ENCODE measurements around the gene POLR3K.
"Not testable (repeated sequence)": the region's sequence is repeated elsewhere in the genome, so short reads cannot be mapped to it uniquely, and the experiment has no call there.

POLR3K gene

GRCh38 chr16:42069-42457 lies 11.3 kb downstream of the POLR3K start:
- Histone ChIP-seq H3K4me3 (ENCODE audit: insufficient read depth, low read depth, low read length) (no peak overlapping the region), H3K27ac (ENCODE audit: insufficient read depth, low read depth, low read length, poor library complexity, severe bottlenecking) (no peak overlapping the region), H3K4me1 (ENCODE audit: control insufficient read depth, insufficient read depth, low read length) (no peaks in the 10 kb centered on the region), H3K27me3 (ENCODE audit: control insufficient read depth, insufficient read depth, low read length, poor library complexity, severe bottlenecking) (no peaks in the 10 kb centered on the region), H3K9me3 (ENCODE audit: control insufficient read depth, low read length) (no peaks in the 10 kb centered on the region), H3K36me3 (ENCODE audit: control insufficient read depth, insufficient read depth, low read length) (peaks cover 28% of the 10 kb centered on the region)
- 91% methylated on average over 11 of the region's 11 CpGs for WGBS, 2 experiments

- Histone ChIP-seq H3K9me3 (ENCODE audit: control insufficient read depth, low read length) (no peaks in the 10 kb centered on the region), H3K4me1 (ENCODE audit: control insufficient read depth, insufficient read depth, low read length) (no peaks in the 10 kb centered on the region), H3K27ac (ENCODE audit: insufficient read depth, low read depth, low read length, poor library complexity, severe bottlenecking) (no peak overlapping the region), H3K36me3 (ENCODE audit: control insufficient read depth, insufficient read depth, low read length) (peaks cover 26% of the 10 kb centered on the region), H3K27me3 (ENCODE audit: control insufficient read depth, insufficient read depth, low read length, poor library complexity, severe bottlenecking) (no peaks in the 10 kb centered on the region), H3K4me3 (ENCODE audit: insufficient read depth, low read depth, low read length) (no peak overlapping the region)
- WGBS, 2 experiments, result 96 to 97% methylated on average over 22 of the region's 22 CpGs
Measured at GRCh38 chr16:41439-42068, 11.9 kb downstream of the POLR3K start.

GRCh38 chr16:38941-39892 lies 14.2 kb downstream of the POLR3K start:
- Histone ChIP-seq H3K4me3 (ENCODE audit: insufficient read depth, low read depth, low read length) (no peak overlapping the region), H3K9me3 (ENCODE audit: control insufficient read depth, low read length) (no peaks in the 10 kb centered on the region), H3K36me3 (ENCODE audit: control insufficient read depth, insufficient read depth, low read length) (peaks cover 22% of the 10 kb centered on the region), H3K27ac (ENCODE audit: insufficient read depth, low read depth, low read length, poor library complexity, severe bottlenecking) (no peak overlapping the region), H3K27me3 (ENCODE audit: control insufficient read depth, insufficient read depth, low read length, poor library complexity, severe bottlenecking) (no peaks in the 10 kb centered on the region), H3K4me1 (ENCODE audit: control insufficient read depth, insufficient read depth, low read length) (no peaks in the 10 kb centered on the region)
- WGBS, 2 experiments, result 88 to 90% methylated on average over 12 of the region's 13 CpGs

DNA sequence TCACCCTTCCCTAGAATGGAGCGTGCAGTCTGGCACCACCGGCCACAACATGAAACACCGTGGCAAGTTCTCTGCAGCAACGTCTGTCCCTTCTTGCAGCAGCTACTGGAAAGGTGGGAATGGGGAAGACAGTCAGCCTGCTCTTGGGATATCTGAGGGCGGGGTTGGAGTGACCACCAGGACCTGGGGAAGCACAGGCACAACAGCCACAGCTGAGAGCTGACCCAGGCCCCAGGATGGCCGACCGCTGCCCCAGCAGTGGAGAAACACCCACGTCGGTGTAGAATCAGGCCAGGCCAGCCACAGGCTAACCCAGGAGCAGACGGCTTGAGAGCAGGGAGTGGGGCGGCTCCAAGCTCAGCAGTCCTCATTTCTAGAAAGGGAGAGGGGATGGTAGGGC lies 15.2 kb downstream of the POLR3K start:
- WGBS, 2 experiments, result 68 to 69% methylated on average over 11 of the region's 11 CpGs
- H3K27ac ChIP-seq (ENCODE audit: insufficient read depth, low read depth, low read length, poor library complexity, severe bottlenecking); H3K27me3 ChIP-seq (ENCODE audit: control insufficient read depth, insufficient read depth, low read length, poor library complexity, severe bottlenecking); H3K4me3 ChIP-seq (ENCODE audit: insufficient read depth, low read depth, low read length); H3K4me1 ChIP-seq (ENCODE audit: control insufficient read depth, insufficient read depth, low read length); H3K9me3 ChIP-seq (ENCODE audit: control insufficient read depth, low read length): not testable (repeated sequence)
- peaks cover 21% of the 10 kb centered on the region for H3K36me3 ChIP-seq (ENCODE audit: control insufficient read depth, insufficient read depth, low read length)

DNA sequence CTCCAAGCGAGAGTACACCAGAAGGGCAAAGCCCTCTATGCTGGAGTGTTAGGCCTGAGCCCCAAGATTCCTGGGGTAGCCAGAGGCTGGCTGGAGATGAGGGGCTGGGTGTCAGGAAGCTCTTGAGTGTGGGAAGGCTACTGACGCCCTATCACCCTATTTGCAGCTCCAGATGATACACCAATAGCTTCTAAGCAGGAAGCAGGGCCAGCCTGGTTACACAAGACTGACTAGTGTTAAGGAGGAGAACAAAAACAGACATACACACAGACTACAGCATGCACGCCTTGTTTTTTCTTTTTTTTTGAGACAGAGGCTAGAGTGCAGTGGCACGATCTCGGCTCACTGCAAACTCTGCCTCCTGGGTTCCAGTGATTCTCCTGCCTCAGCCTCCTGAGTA lies 15.9 kb downstream of the POLR3K start:
- 92 to 94% methylated on average over 5 of the region's 5 CpGs for WGBS, 2 experiments

DNA sequence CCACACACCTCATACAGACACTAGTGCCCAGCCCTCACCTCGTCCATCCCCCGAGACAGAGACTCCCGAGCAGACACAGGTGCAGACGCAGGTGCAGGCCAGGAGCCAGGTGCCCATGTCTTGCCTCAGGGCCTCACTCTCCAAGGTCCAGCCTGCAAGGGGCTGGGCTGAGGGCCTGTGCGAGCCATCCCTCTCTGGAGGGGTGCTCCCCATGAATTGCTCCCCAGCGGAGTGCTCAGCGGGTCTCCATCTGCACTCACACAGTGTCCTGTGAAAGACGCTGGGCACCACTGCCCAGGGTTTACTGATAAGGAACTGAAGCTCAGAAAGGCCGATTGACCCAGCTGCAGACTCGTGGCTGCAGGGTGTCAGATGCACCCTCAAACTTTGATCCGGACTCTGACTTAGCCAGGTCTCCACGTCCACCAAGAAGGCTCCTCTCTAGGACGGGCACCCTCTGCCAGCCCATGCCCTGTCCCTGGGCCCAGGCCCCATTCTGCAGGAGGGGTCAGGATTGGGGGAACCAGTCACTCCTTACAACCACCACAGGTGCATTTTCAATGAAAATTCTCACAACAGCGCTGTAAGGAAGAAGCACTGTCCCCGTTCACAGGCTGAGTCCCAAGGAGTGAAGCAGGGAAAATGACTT lies 16.9 kb downstream of the POLR3K start:
- H3K36me3 ChIP-seq (ENCODE audit: control insufficient read depth, insufficient read depth, low read length), result peaks cover 4% of the 10 kb centered on the region
- no peaks in the 10 kb centered on the region for H3K4me1 ChIP-seq (ENCODE audit: control insufficient read depth, insufficient read depth, low read length)
- H3K9me3 ChIP-seq (ENCODE audit: control insufficient read depth, low read length), result no peaks in the 10 kb centered on the region
- H3K4me3 ChIP-seq (ENCODE audit: insufficient read depth, low read depth, low read length), result no peak overlapping the region
- WGBS, 2 experiments, result 92 to 96% methylated on average over 15 of the region's 15 CpGs
- H3K27me3 ChIP-seq (ENCODE audit: control insufficient read depth, insufficient read depth, low read length, poor library complexity, severe bottlenecking), result no peaks in the 10 kb centered on the region
- H3K27ac ChIP-seq (ENCODE audit: insufficient read depth, low read depth, low read length, poor library complexity, severe bottlenecking), result no peak overlapping the region

More for the DNA sequence above, 15.9 kb downstream of the POLR3K start:
- no peak overlapping the region for H3K27ac ChIP-seq (ENCODE audit: insufficient read depth, low read depth, low read length, poor library complexity, severe bottlenecking)
- H3K4me3 ChIP-seq (ENCODE audit: insufficient read depth, low read depth, low read length), result no peak overlapping the region
- H3K9me3 ChIP-seq (ENCODE audit: control insufficient read depth, low read length), result no peaks in the 10 kb centered on the region
- H3K4me1 ChIP-seq (ENCODE audit: control insufficient read depth, insufficient read depth, low read length), result no peaks in the 10 kb centered on the region
- H3K36me3 ChIP-seq (ENCODE audit: control insufficient read depth, insufficient read depth, low read length), result peaks cover 14% of the 10 kb centered on the region
- no peaks in the 10 kb centered on the region for H3K27me3 ChIP-seq (ENCODE audit: control insufficient read depth, insufficient read depth, low read length, poor library complexity, severe bottlenecking)

GRCh38 chr16:35678-36305 lies 17.6 kb downstream of the POLR3K start:
- no peak overlapping the region for H3K27ac ChIP-seq (ENCODE audit: insufficient read depth, low read depth, low read length, poor library complexity, severe bottlenecking)
- 85 to 86% methylated on average over 11 of the region's 11 CpGs for WGBS, 2 experiments
- H3K36me3 ChIP-seq (ENCODE audit: control insufficient read depth, insufficient read depth, low read length), result no peaks in the 10 kb centered on the region
- H3K4me3 ChIP-seq (ENCODE audit: insufficient read depth, low read depth, low read length), result no peak overlapping the region
- no peaks in the 10 kb centered on the region for H3K27me3 ChIP-seq (ENCODE audit: control insufficient read depth, insufficient read depth, low read length, poor library complexity, severe bottlenecking)
- H3K9me3 ChIP-seq (ENCODE audit: control insufficient read depth, low read length), result no peaks in the 10 kb centered on the region
- H3K4me1 ChIP-seq (ENCODE audit: control insufficient read depth, insufficient read depth, low read length), result no peaks in the 10 kb centered on the region

DNA sequence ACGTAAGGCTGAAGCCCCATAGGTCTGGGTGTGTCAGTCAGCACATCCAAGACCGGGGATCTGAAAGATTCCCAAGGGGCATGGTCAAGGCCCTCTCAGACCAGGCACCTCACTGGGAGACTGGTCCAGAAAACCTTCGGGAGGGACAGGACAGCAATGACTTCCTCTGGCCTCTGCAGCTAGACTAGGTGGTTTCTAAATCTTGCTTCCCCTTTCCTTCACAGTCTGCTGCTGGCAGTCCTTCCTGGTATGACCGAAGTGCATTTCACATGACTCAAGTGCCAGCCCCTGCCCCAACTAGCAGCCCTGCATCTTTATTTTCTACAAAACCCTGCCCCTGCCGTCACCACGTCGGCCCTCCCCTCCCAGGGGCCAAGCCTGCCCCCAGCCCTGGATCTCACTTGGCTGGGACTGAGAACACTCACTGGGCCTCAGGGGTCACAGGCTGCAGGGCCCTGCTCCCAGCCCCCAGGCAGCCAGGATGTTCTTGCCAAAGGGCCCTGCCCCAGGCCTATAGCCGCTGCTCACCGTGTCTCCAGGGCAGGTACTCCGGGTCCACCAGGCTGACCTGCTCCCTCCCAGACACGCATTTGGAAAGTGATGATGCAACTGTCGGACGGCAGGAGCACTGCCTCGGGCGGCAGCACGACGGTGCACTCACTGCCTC lies 18.3 kb downstream of the POLR3K start:
- H3K9me3 ChIP-seq (ENCODE audit: control insufficient read depth, low read length), result no peaks in the 10 kb centered on the region
- 78 to 79% methylated on average over 17 of the region's 17 CpGs for WGBS, 2 experiments
- H3K4me3 ChIP-seq (ENCODE audit: insufficient read depth, low read depth, low read length), result no peak overlapping the region
- H3K4me1 ChIP-seq (ENCODE audit: control insufficient read depth, insufficient read depth, low read length), result no peaks in the 10 kb centered on the region
- H3K36me3 ChIP-seq (ENCODE audit: control insufficient read depth, insufficient read depth, low read length), result no peaks in the 10 kb centered on the region
- no peak overlapping the region for H3K27ac ChIP-seq (ENCODE audit: insufficient read depth, low read depth, low read length, poor library complexity, severe bottlenecking)
- H3K27me3 ChIP-seq (ENCODE audit: control insufficient read depth, insufficient read depth, low read length, poor library complexity, severe bottlenecking), result no peaks in the 10 kb centered on the region

DNA sequence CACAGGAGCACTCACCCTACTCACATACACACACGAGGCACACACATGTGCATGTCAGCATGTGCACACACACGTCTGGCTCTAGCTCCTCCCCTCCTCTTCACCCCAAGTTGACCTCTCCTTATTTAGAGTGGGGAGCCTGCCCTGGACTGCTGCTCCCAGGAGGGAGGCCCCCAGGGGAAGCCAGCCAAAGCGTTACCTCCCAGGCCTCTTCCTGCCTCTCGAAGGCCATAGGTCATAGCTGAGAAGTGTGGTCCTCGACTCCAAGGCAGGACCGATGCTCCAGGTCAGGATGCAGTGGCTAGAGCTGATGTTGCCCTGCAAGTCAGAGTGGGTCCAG lies 18.8 kb downstream of the POLR3K start:
- H3K4me3 ChIP-seq (ENCODE audit: insufficient read depth, low read depth, low read length), result no peak overlapping the region
- no peaks in the 10 kb centered on the region for H3K27me3 ChIP-seq (ENCODE audit: control insufficient read depth, insufficient read depth, low read length, poor library complexity, severe bottlenecking)
- no peaks in the 10 kb centered on the region for H3K36me3 ChIP-seq (ENCODE audit: control insufficient read depth, insufficient read depth, low read length)
- no peak overlapping the region for H3K27ac ChIP-seq (ENCODE audit: insufficient read depth, low read depth, low read length, poor library complexity, severe bottlenecking)
- 89 to 90% methylated on average over 6 of the region's 6 CpGs for WGBS, 2 experiments
- H3K9me3 ChIP-seq (ENCODE audit: control insufficient read depth, low read length), result no peaks in the 10 kb centered on the region
- no peaks in the 10 kb centered on the region for H3K4me1 ChIP-seq (ENCODE audit: control insufficient read depth, insufficient read depth, low read length)

All from ectodermal cell (in vitro differentiated cells).